HS-5 (cell line): ENCODE data around the gene RWDD3.
A peak's percentile ranks its signal among the peaks of the same experiment; 100 is the strongest.

ENCODE experiments used
- DNase-seq: peaks from one replicate; pipeline ENCODE4 v3.0.0-alpha.2; 2012; ENCODE audit warnings: low read depth

RWDD3 gene, protein sequence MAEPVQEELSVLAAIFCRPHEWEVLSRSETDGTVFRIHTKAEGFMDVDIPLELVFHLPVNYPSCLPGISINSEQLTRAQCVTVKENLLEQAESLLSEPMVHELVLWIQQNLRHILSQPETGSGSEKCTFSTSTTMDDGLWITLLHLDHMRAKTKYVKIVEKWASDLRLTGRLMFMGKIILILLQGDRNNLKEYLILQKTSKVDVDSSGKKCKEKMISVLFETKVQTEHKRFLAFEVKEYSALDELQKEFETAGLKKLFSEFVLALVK

DNA sequence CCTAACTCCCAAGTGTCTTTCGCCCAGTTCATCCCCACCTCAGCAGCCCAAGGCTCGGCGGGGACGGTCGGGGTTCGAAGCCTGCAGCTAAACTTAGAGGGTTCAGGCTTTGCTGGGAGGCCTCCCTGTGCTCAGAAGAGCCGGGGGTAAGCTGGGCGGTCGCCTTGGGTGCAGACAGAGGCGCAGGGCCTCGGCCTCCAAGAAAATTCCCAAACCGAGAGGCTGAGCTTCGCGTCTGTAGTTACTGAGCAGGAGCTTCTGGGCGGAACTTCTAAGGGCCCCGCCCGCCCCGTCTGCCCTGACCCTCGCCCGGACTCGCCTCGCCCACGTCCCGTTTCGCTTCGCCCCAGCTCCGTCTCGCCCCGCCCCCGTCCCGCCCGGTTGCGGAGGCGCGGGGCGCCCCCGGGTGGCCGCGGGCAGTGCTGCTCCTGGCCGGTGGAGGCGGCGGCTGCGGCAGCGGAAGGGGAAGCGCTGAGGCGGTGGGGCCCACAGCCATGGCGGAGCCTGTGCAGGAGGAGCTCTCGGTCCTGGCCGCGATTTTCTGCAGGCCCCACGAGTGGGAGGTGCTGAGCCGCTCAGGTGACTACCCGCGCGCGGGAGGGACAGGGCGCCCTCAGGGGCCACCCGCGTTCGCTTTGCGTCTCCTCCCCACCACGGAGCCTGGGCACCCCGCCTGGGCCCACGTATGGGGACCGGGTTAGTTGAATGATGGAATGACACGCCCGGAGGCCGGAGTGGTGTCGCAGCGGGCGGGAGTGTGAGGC, at the start of gene RWDD3:
TSS of gene RWDD3 (plus strand) at position 474 of the 764 bp plus-strand sequence. CDS start at position 495, 21 bp downstream.
- peak; percentile 58 for DNase-seq

DNA sequence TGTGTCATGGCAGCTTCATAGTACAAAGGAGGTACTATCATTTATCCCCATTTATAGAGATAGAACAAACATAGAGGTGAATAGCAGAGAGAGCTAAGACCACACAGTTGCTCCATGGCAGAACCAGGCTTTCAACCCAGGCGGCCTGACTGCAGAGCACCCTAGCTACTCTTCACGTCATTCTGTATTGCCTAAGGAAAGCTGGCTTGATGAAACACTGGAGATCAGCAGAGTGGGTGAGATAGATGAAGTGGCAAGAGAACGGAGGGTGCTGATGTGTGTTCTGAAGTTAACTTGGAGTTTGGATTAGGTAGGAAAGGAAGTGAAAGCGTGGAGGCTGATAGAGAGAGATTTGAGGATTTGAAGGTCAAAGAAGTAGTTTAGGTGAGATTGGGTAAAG, 47.9 kb upstream of the RWDD3 start:
- no peak for DNase-seq

DNA sequence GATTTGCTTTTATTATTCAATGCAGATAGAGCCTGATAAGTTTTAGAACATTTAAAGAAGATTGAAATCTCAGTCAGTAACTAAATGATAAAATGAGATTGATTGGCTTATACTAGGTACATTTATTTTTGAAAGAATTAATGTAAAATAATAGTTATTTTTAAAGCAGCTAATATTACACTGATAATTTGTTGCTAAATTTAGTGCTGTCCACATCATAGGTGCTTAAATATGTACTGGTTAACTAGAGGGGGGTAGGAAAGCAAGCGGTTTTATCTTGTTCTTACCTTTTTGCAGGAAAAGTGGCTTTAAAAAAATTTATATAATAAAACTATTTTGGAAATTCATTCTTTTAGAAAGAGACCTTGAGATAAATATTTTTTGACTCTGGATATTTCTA, 40.4 kb upstream of the RWDD3 start:
- no peak for DNase-seq

DNA sequence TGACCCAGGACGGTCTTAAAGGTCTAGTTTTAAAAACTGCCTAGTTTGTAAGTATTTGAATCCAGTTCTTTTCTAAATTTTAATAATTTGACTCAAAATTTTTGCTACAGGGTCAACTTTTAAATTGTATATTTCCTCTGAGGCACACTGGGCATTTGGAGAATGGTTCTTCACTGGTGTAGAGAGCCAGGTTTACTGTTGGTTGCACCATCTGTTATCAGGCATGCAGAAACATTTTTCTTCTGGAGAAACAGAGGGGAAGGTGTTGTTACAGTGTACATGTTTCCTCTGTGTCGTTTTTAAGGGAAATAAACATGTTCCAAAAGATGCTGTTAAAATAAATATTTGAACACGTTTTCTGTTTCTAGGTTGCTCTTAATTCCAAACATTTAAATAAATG, 39.0 kb upstream of the RWDD3 start:
- no peak for DNase-seq

DNA sequence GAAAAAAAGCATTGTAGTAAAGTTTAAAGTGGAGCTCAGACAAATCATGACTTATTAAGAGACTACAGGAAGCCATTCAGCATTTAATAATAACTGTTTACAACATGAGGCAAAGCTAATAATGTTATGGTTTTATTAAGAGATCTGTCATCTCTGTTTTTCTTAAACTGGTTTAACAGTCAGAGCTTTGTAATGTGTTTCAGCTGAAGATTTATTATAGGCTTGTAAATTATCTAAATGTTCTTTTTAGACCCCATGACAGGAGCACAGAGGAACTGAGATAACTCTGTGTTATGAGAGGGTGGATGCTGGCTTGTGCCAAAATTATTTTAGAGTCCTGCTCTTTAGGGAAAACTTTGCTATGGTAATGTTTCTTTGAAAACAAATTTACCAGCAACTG, 38.0 kb upstream of the RWDD3 start:
- DNase-seq = no peak

DNA sequence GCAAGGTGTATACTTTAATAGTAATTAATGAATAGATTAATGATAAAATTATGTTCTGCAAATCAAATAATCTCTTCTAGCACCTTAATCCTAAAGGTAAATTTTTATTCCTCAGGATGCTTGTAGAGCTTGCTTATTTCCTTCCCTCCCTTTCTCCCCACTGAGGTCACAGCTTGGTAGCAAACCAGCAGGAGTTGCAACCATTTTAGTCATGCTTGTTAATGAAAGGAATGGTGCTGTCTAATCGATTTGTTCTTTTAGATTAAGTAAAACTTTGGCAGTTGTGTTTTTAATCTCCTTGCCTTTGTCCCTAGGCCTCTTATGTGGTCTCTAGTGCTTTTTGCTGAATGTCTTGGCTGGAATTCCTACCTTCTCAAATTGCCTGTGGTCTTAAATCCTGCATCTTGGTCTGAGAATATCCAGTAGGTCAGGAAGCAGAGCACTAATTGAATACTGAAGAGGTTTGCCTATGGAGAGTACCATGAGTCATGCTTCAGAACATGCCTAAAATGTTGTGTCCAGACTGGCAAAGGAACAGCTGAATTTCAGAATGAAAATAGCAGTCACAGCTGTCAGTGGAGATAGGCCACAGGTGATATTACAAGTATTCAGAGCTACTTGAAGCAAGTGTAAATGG, 36.3 kb upstream of the RWDD3 start:
- peak; percentile 9 for DNase-seq

DNA sequence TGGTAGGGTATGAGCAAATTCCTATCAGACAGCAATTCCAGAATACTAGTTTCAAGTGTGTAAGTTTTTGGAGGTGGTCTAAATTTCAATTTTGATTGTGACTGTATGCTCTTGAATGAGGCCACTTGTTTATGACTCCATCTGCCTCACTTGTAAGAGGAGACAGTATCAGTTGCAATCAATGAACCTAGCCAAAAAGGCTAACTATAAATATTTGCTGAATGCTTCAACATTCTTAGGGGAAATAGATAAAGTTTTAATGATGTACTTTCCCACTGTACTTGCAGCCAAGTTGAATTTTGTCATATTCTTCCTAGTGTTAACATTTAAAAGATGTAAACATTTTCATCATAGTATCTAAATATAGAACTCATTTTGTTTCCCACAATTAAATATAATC, 32.1 kb upstream of the RWDD3 start:
- DNase-seq = no peak

DNA sequence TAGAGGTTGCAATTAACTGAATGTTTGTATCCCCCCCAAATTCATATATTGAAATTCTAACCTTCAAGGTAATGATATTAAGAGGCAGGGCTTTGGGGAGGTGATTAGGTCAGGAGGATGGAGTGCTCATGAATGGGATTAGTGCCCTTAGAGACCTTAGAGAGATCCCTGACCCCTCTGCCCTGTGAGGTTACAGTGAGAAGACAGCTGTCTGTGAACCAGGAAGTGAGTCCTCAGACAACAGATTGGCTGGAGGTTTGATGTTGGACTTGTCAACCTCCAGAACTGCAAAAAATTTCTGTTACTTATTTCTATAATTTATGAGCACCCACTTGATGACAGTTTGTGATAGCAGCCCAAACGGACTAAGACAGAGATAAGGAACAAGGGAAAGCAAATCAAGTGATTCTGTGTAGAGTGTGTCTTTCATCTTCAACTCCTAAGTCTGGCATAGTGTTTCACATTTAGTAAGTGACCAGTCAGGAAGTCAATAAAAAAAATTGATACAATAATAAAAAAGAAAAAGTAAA, 30.0 kb upstream of the RWDD3 start:
- no peak for DNase-seq

DNA sequence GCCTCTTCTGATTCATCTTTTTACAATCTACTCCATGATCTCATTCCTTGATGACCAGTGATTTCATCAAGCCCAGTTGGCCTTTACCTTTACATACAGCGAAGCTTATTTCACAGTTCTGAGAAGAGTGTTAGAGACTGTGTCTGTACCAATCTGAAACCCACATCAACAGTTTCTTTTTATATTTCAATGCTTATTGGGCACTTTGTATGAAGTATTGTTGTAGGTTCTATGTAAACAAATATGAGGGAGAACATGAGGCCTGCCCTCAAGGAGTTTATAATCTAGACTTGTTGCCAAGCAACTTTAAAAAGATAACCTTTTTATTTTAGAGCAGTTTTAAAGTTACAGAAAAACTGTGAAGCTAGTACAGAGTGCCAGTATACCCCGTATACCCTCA, 27.5 kb upstream of the RWDD3 start:
- no peak for DNase-seq

DNA sequence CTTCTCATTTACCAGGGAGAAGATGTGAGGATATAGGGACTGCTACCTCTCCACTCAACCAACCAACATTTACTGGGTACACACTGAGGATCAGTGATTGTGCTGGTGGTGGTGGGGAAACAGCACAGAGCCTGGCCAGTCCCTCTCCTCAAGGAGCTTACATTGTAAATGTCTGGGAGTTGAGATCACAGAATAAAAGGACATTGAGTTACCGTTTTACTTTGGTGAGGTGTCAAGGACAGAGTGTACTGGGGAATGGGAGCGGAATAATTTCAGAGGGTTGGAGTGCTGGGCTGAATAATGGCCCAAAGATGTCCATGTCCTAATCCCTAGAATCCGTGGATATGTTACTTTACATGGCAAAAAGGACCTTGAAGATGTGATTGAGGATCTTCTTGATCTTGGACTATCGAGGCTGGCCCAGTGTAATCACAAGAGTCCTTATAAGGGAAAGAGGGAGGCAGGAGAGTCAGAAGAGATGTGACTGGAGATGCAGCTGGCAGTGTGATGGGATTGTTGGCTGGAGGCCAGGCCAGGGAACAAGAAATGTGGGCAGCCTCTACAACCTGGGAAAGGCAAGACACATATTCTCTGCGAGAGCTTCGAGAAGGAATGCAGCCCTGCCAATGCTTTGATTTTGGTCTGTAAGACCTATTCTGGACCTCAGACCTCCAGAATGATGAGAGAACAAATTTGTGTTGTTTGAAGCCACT, 26.6 kb upstream of the RWDD3 start:
- DNase-seq = no peak

DNA sequence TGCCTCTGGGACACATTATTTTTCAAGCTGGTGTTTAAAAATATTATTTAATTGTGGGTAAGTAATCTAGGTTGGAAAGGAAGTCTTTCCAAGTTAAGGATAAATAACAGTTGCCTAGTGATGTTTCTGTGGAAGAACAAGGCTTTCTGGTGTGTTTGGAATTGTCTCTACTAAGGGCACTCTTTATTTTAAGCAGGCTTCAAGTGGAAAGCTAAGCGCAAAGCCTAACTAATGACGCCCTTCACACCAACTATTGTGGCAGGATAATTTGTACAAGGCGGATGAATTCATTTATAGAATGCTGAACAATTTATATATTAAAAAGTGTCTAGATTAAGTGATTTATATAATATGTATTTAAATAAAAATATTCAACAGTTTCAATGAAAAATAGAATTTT, 25.1 kb upstream of the RWDD3 start:
- no peak for DNase-seq

DNA sequence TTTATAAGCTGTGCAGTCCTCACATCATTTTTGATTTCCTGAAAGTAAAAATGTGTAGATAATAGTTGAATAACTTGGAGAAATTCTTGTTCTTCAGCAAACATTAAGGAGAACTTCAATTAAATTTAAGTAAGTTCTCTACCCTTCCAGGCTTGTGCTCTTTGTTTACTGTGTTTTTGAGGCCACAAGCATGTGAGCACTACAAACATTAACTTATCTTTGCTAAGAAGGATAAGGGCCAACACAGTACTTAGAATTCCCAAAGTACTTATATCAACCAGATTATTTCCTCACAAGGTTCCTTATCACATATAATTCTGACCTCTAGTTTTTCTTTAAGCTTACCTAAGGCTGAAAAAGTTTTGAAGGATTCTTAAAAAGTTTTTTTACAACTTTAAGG, 24.7 kb upstream of the RWDD3 start:
- DNase-seq = no peak

DNA sequence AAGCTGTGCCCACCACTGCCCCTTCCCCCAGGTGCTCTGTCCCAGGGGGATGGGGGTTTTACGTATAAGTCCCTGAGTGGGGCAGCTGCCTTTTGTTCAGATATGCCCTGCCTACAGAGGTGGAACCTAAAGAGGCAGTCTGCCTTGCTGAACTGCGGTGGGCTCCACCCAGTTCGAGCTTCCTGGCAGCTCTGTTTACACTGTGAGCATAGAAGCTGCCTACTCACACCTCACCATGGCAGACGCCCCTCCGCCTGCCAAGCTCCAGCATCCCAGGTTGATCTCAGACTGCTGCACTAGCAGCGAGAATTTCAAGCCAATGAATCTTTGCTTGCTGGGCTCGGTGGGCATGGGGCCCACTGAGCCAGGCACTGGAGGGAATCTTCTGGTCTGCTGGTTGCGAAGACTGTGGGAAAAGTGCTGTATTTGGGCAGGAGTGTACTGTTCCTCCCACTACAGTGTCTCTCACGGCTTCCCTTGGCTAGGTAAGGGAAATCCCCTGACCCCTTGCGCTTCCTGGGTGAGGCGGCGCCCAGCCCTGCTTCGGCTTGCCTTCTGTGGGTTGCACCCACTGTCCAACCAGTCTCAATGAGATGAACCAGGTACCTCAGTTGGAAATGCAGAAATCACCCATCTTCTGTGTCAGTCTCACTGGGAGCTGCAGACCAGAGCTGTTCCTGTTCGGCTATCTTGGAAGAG, 17.6 kb upstream of the RWDD3 start:
- DNase-seq = no peak

DNA sequence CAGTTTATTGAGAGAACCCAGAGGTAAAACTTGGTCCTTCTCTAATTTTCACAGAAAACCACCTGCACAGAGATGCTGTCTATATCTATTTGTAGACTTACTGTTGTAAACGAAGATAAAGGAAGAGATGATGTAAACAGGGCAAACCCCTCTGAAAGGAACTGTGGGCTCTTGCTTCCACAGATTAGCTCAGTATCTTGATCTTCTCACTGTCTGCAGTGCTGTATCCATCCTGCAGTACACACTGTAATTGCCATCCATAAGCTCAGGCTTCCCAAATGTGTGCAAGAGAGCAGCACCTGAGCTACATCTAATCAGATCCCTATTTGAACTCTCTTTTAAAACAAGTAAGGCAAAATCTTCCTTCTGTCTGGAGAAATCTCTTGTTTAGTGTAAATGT, 16.6 kb upstream of the RWDD3 start:
- no peak for DNase-seq

DNA sequence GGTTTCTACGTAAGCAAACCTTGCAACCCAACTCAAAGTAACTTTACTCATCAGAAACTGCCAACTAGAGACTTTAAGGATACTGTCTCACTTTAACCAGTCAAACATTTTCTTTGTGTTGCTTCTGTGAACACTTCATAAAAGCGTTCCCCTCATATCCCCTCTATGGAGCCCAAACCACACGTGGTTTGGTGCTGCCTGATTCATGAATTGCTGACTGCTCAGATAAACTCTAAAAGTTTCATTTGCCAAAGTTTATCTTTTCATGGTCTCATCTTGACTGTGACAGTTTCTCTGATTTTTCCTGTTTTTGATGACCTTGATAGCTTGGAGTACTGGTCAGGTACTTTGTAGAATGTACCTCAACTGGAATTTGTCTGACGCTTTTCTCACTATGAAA, 14.6 kb upstream of the RWDD3 start:
- no peak for DNase-seq

DNA sequence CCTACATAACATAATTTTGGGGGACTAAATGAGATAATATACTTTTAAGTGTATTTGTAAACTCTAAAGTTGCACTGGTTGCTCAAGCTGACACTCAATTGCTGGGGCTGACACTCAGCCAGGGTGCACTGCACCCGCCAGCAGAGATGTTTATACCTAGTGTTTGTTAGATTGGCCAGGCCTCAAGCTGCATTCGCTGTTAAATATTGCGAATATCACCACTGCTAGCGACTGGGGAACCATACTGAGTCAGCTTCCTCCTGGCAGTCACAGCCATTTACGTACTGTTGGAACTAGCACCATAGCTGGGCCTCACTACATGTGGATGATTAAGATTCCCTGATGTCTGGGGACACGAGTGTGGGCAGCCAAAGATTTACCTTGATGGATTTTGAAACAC, 12.7 kb upstream of the RWDD3 start:
- no peak for DNase-seq

DNA sequence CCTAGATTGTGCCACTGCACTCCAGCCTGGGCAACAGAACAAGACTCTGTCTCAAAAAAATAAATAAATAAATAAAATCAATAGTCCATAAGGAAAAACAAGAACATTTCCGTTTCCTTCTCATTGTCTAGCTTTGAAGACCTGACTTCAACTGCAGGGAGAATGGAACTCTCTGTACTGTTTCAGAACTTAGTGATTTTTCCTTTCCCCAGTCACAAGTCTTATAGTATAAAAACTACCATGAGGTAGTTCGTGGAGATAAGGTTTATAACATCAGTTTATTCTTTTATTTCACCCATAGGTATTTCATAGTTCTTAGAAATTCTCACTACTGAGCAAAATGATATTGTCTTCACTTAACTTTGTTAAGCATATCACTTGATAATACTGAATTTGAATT, 11.4 kb upstream of the RWDD3 start:
- DNase-seq = no peak

DNA sequence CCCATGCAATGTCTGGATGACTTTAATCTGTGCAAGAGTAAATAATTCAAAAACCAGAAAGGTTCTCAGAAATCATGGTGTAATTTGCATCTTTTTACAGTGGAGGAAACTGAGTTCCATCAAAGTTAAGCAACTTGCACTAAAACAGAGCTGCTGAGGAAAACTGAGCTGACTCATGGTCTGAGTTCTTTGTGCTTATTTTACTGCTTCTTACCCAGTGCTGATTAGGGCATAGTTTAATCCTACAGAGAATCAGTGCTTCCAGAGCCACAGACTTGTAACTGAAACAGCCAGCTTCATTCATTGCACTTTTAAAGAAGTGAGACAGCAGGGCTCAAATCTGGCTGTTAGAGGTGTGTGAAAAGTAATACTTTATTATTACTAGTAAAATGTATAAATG, 10.9 kb upstream of the RWDD3 start:
- DNase-seq = no peak

DNA sequence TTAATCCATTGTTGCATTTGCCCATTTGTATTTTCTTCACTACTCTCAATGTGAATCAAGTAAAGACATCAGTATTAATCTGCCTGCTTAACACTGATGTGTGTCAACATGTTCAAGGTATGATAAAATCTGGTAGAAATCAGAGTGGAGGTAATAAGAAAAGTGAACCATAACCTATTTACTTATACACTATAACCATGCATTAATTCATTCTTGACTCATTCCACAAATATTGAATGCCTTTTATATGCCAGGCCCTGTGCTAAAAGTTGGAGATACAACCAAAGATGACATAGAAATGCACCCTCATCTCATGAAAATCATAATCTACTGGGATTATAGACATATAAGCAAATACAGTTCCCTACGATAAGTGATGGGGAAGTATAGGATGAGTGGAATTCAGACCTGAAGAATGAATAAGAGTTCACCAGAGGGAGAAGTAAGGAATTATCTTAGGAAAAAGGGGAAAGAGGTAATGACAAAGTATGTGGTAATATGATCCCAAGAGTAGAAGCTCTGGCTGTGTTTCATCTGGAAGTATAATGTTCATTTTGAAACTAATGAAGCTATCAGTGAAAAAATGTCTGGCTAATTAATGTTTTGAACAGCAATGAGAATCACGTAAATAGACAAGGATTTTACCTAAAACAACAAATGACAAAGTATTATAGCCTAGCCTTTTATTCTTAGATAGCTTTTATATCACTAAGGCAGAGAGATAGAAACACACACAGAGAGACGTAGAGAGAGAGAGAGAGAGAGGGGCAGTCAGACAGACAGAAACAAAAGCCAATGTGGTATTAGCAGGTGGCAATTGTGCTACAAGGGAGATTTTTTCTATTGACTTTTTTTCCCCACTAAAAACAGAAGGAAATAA, 7.0 kb upstream of the RWDD3 start:
- no peak for DNase-seq

DNA sequence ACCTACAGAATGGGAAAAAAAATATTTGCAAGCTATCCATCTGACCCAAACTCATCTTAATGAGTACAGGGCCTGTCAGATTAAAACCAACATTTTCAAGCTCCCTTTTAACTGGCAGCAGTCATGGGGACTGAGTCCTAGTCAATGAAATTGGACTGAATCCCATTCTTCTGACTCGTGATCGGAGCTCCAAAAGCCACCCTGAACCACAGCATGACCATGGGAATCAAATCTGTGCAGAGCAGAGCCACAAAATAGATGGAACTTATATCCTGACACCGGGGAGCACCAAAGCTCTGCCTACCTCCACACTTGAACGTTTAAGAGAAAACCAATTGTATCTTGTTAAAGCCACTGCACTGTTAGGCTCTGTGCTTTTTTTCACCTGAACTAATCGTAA, 5.0 kb upstream of the RWDD3 start:
- DNase-seq = no peak

DNA sequence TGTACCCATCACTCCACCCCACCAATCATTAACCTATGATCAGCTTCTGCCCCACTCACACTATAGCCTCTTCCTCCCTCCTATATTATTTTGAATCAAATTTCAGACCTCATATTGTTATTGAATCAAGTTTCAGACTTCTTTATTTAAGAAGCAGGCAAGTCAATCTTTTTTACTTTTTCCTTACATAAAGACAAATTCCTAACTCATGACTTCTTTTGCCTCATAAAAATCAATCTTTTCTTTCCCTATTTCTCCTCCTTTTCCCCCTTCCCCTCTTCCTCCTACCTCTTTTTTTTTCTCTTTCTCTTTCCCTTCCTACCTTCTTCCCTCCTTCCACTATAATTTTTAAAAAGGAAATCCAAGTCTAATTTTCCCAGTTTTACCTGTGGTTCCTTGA, 4.3 kb upstream of the RWDD3 start:
- no peak for DNase-seq
